Right cardiac atrium (tissue), 5 donors: ENCODE results near the gene PLET1. TPM values are rescaled to one million over a fixed set of nuclear protein-coding genes. Genes with fewer than 3 reads are reported as not detected.

ENCODE experiments used
- ATAC-seq, 2 donors: fragments of 200-7000 bp; cut with Tn5 transposase; one replicate each; pipeline versions ENCODE4 v1.8.0 to v1.9.1; 2020; ENCODE audit warnings: moderate library complexity in 2 of 2, mild to moderate bottlenecking in 1 of 2
- DNase-seq, 3 donors: peaks; one replicate each; pipeline ENCODE4 v3.0.0-alpha.2; 2020
- H3K27ac ChIP-seq: one replicate; pipeline ENCODE4 v1.5.1; 2013; ENCODE audit warnings: mild to moderate bottlenecking, low read length, control low read depth, moderate library complexity
- H3K27me3 ChIP-seq: one replicate; pipeline ENCODE4 v1.6.1; 2013; ENCODE audit not compliant: control insufficient read depth, insufficient read depth
- H3K4me1 ChIP-seq: one replicate; pipeline ENCODE4 v1.6.1; 2013; ENCODE audit warnings: low read length; ENCODE audit not compliant: control insufficient read depth, insufficient read depth
- H3K4me3 ChIP-seq: one replicate; pipeline ENCODE4 v1.5.1; 2013; ENCODE audit warnings: low read length, control low read depth
- H3K9me3 ChIP-seq: one replicate; pipeline ENCODE4 v1.6.1; 2013; ENCODE audit warnings: low read length; ENCODE audit not compliant: control insufficient read depth
- WGBS: extraction: QIAGEN DNeasy Blood & Tissue Kit; methylation state at CpG from one replicate; pipeline ENCODE4 v1.1.7; 2013; 5-methylcytosine and 5-hydroxymethylcytosine counted together
- intact Hi-C, 4 donors: fragments of 100-400 bp; cut with DNase I; formaldehyde crosslinking; loops; one replicate each; pipeline versions ENCODE4 v1.11.0 to v1.14.0; 2022 to 2023
- polyA plus RNA-seq: library from polyadenylated mRNA; stranded (reverse); fragments of 200-250 nt; gene quantifications from one replicate; pipeline ENCODE4 v1.2.3, GENCODE V29; 2013
- total RNA-seq, 4 donors: library from RNA; stranded (reverse); fragmentation: NEBNext Ultra II Directional; extraction: Animal tissue kit (Norgen Biotek cat#: 25700); gene quantifications; one replicate each; pipeline ENCODE4 v1.2.1, GENCODE V29; 2021
- donor health status: healthy with polysubstance abuse.
- donor health status: DM: no; HTN: yes; CAD: no.
- donor health status: DM: no; HTN: no; CAD: no.
- donor health status: DM: no; HTN: yes; CAD: no; lungs with severe emphysema.
- donor health status: DM: yes; HTN: yes; CAD: no.

PLET1 gene
- total and polyA plus RNA-seq, 5 donors: not detected

DNA sequence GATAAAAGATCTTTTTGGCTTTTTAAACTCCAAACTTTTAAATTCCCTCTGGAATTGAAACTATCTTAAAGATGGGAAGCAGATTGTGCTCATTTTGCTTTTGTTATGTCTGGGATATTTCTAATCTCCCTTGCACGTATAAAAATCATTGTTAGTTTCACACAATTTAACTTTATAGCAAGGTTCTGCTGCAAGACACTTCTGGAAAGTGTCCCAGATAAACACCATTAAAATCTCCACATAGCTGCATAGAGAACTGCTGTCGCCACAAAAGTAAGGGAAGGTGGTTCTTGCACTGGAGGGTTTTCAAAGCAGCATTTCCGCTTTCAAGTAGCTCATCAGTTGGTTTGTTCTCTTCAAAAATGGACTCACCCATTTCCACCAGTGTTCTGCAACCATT is 22.6 kb downstream of the PLET1 start:
- H3K4me3 ChIP-seq: no peak overlapping the region
- DNase-seq (no peak), ATAC-seq (no peak)
- WGBS: 85% methylated on average over 3 of the region's 3 CpGs
- intact Hi-C loops: loop anchor here in 1 of 4 donors (5.0 kb wide), 1 partner anchor 34 kb away; no protein-coding TSS in a partner anchor
- no peaks in the 10 kb centered on the region for H3K27me3 ChIP-seq
- H3K9me3 ChIP-seq: no peaks in the 10 kb centered on the region
- H3K4me1 ChIP-seq: no peaks in the 10 kb centered on the region
- H3K27ac ChIP-seq: no peak overlapping the region

DNA sequence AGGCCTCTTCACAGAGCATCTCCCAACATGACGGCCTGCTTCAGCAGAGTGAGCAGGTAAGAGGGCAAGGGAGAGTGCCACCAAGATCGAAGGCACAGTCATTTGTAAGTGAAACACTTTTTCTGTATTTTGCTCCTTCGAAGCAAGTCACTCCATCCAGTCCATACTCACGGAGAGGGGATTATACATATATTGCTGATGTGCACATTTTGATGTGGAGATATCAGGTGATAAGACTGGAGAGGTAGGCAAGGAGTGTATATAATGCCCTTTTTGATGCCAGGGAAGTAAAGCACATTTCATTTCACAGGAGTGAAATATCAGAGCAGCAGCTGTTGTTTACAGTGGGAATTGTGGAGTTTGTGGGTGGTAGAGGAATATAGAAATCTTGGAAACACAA is 23.2 kb downstream of the PLET1 start:
- Histone ChIP-seq H3K27ac (no peak overlapping the region), H3K27me3 (no peaks in the 10 kb centered on the region), H3K9me3 (no peaks in the 10 kb centered on the region), H3K4me1 (no peaks in the 10 kb centered on the region), H3K4me3 (no peak overlapping the region)
- WGBS: 97% methylated on average over 4 of the region's 4 CpGs
- intact Hi-C loops: loop anchor here in 1 of 4 donors (5.0 kb wide), 1 partner anchor 35 kb away; no protein-coding TSS in a partner anchor
- no peak for DNase-seq
- ATAC-seq: no peak

DNA sequence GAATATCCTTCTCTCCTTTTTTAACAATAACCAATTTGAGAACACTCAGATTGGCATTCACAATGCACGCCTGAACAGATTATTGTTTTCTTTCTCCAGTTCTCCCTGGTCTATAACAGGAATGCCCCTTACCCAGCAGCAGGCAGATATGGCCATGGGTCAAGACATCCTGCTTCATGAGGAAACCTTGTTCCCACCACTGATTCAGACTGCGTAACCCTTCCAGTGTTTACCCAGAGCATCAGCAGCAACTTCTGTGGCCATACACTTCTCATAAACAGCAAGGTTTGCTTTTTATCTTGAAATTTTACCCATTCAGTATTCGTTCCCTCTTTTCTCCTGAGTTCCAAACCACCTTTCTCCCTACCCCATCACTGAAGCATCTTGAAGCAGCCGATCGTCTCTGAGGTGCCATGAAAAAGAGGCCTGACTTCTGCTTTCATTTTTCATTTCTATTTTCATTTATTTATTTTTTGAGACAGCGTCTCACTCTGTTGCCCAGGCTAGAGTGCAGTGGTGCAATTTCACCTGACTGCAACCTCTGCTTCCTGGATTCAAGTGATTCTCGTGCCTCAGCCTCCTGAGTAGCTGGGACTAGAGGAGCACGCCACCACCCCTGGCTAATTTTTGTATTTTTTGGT is 24.8 kb downstream of the PLET1 start:
- H3K27ac ChIP-seq: no peak overlapping the region
- ATAC-seq (no peak), DNase-seq (no peak)
- no peaks in the 10 kb centered on the region for H3K9me3 ChIP-seq
- intact Hi-C loops: loop anchor here in 1 of 4 donors (5.0 kb wide), 1 partner anchor 36 kb away; no protein-coding TSS in a partner anchor
- WGBS: 95% methylated on average over 8 of the region's 8 CpGs
- H3K27me3 ChIP-seq: no peaks in the 10 kb centered on the region
- no peak overlapping the region for H3K4me3 ChIP-seq
- H3K4me1 ChIP-seq: no peaks in the 10 kb centered on the region

DNA sequence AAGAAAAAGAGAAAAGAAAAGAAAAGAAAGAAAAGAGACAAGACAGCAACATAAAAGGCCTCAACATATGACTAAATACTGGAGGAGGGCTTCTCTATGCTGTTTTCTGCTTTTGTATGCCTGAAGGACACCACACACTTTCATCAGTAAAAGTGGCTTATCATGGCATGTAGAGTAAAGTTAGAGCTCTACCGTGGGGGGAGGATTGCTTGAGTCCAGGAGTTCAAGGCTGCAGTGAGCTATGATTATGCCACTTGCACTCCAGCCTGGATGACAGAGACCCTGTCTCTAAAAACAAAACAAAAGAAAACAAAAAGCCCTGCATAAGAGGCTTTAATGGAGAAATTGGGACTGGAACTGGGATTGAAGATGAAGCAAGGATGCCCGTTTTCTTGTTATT is 28.7 kb downstream of the PLET1 start:
- no peaks in the 10 kb centered on the region for H3K9me3 ChIP-seq

DNA sequence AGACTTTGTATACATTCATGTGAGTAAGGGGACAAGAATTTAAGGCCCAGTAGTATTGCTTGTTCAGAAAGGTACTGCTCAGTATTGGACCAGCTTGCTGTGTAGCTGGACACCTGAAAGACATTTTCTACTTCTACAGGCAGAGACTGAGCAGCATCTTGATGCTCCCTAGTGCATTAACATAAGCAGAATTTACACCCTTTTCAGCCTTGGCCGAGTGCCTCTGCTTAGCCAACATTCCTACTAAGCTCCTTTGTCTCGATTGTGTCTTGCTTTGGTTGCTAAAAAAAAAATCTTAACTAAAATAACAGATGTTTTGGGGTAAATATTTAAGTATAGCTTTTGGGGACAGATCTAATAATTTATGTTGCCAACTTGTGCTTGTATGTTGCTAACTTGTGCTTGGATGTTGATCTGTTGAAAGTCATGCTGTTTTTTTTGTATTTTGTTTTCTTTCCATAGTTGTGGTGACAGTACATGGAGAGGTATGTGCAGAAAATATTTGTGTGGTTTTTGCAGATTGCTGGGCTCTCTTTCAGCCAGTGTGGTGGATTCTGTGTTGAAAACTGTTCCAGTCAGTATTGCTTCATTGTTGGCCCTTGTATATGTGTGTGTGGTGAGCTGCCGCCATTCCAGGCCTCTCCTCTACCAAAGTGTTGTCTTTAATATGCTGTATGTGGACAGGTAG is 30.8 kb downstream of the PLET1 start:
- no peaks in the 10 kb centered on the region for H3K9me3 ChIP-seq
- no peak overlapping the region for H3K27ac ChIP-seq
- ATAC-seq: no peak
- DNase-seq: no peak
- intact Hi-C loops: no loop called here
- H3K27me3 ChIP-seq: no peaks in the 10 kb centered on the region
- 78% methylated on average over 3 of the region's 3 CpGs for WGBS
- H3K4me1 ChIP-seq: peaks cover 3% of the 10 kb centered on the region
- H3K4me3 ChIP-seq: no peak overlapping the region

More for the DNA sequence above, 28.7 kb downstream of the PLET1 start:
- Histone ChIP-seq H3K27ac (no peak overlapping the region), H3K4me3 (no peak overlapping the region), H3K27me3 (no peaks in the 10 kb centered on the region), H3K4me1 (peaks cover 3% of the 10 kb centered on the region)
- DNase-seq (no peak), ATAC-seq (no peak)
- intact Hi-C loops: no loop called here
- WGBS: 76% methylated on average over 2 of the region's 2 CpGs

DNA sequence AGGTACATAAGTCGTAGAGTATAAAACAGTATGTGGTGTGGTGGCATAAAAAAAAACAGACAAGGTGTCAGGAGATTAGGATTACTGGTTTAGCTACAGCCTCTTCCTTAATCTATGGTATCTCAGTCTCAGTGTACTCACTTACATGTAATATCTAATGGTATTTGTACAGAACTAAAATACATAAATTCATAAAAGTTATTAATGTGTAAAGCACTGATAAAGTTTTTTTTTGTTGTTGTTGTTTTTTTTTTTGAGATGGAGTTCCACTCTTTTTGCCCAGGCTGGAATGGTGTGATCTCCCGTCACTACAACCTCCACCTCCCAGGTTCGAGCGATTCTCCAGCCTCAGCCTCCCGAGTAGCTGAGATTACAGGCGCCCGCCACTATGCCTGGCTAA is 31.5 kb downstream of the PLET1 start:
- peaks cover 3% of the 10 kb centered on the region for H3K4me1 ChIP-seq
- H3K27me3 ChIP-seq: no peaks in the 10 kb centered on the region
- no peak for ATAC-seq
- WGBS: 95% methylated on average over 7 of the region's 7 CpGs
- H3K9me3 ChIP-seq: no peaks in the 10 kb centered on the region
- no peak overlapping the region for H3K27ac ChIP-seq
- intact Hi-C loops: no loop called here
- H3K4me3 ChIP-seq: no peak overlapping the region
- DNase-seq: no peak

DNA sequence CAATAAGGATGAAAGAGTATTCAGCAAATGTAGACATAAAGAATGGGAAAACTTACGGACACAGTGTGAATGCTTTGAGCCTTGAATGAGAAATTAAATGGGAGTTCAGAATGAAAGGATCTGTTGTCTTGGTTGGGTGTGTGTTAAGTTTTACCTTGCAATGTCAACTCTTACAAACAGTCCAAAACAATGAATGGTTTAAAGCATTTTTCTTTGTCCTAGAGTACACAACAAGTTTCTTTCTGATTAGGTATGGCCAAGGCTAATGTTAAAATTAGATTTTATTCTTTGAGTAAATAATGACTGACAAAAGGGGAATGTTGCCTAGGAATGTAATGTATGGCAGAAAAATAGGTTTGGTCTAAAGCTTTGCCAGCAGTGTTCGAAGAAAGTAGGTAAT is 32.0 kb downstream of the PLET1 start:
- DNase-seq (no peak), ATAC-seq (no peak)
- intact Hi-C loops: no loop called here
- no peaks in the 10 kb centered on the region for H3K27me3 ChIP-seq
- no peak overlapping the region for H3K4me3 ChIP-seq
- no peak overlapping the region for H3K27ac ChIP-seq
- no peaks in the 10 kb centered on the region for H3K9me3 ChIP-seq
- H3K4me1 ChIP-seq: peaks cover 3% of the 10 kb centered on the region
- 97% methylated on average over 2 of the region's 2 CpGs for WGBS

DNA sequence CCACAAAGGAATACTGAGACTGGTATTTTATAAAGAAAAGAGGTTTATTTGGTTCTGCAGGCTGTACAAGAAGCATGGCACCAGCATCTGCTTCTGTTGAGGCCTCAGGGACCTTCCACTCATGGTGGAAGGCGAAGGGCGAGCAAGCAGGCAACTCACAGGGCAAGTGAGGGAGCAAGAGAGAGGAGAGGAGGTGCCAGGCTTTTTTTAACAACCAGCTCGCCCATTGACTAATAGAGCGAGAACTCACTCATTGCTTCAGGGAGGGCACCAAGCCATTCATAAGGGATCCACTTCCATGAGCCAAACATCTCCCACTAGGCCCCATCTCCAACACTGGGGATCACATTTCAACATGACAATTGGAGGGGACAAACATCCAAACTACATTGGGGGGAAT is 33.2 kb downstream of the PLET1 start:
- Histone ChIP-seq H3K27ac (no peak overlapping the region), H3K4me1 (peaks cover 3% of the 10 kb centered on the region), H3K9me3 (no peaks in the 10 kb centered on the region), H3K4me3 (no peak overlapping the region), H3K27me3 (no peaks in the 10 kb centered on the region)
- WGBS: 92% methylated on average over 4 of the region's 4 CpGs
- ATAC-seq: no peak
- intact Hi-C loops: no loop called here
- no peak for DNase-seq

DNA sequence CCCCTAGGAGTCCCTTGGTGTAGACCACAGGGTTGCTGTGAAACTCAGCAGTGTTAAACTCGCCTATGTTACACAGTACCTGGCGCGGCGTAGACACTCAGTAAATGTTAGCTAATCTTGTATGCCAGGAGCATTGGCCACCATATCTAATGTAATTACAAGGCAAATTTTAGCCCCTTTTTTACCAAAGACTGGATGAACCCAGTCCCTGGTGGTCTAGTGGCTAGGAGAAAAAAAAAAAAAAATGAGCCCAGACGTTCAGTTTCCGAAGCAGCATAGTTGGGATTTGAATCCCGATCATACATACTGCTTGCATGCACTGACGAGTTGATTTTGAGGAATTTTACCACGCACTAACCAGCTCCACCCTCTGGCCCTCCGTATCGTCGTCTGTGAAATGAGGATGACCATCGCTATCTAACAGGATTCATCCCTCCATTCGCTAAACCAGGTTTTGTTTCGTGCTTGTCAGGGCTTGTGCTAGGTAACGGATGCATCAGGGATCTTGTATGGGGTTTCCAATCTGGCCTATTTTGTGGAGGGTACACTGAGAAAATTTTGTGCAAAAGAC is 33.7 kb downstream of the PLET1 start:
- DNase-seq: no peak
- ATAC-seq: peak; percentile 9 to 53
- Histone ChIP-seq H3K4me3 (peak overlapping the region; percentile 39), H3K9me3 (no peaks in the 10 kb centered on the region), H3K27ac (peak overlapping the region; percentile 94), H3K27me3 (no peaks in the 10 kb centered on the region), H3K4me1 (peaks cover 3% of the 10 kb centered on the region)
- intact Hi-C loops: no loop called here
- WGBS: 4% methylated on average over 16 of the region's 16 CpGs

DNA sequence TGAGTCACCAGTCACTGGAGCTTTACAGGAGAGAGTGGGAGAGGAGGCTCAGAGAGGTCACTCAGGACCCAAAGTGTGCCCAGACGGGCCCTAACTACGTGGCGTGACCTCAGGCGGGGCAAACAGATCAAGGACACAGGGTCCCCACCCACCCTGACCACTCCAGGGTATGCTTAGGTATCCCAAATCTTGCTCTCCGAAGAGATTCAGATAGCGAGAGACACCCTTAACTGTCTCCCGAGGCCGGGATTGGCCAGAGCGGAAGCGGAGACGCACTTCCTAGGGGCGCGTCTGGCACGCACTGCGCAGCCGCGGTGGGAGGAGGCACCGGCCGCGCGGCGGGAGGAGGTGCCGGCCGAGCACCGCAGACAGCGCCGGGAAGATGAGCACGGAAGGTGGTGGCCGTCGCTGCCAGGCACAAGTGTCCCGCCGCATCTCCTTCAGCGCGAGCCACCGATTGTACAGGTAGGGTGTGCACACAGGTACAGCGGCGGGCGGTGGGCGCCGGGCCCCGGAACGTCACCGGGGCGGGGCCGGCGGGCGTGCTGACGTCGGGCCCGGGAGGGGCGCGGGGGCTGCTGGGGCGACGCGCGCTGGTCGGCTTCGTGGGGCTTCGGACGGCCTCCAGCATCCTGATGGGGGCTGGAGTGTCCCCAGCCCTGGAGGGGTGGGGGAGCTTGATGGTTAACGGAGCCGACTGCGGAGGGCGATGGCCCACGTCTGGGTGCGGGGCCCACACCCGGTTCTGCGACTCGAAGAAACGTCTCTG is 34.4 kb downstream of the PLET1 start, which contains the start of gene PTS:
TSS of gene PTS (plus strand) at position 367 of the 769 bp plus-strand sequence. CDS start at position 383, 16 bp downstream.
- Histone ChIP-seq H3K9me3 (no peaks in the 10 kb centered on the region), H3K4me3 (peak within 1 kb of the TSS; percentile 39), H3K4me1 (peaks cover 3% of the 10 kb centered on the region), H3K27ac (peak within 1 kb of the TSS; percentile 94), H3K27me3 (no peaks in the 10 kb centered on the region)
- ATAC-seq: peak; percentile 99
- peak; percentile 90 to 95 (median 95) for DNase-seq
- intact Hi-C loops: no loop called here
- WGBS: under 1% methylated on average over 70 of the region's 70 CpGs

DNA sequence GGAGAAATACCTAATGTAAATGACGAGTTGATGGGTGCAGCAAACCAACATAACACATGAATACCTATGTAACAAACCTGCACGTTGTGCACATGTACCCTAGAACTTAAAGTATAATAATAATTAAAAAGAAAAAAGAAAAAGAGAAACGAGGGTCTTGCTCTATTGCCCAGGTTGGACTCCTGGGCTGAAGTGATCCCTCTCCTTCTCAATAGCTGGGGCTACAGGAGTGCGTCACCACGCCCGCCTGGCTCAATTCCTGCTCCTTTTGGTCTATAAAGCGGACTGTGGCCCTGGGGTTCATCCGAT is 35.0 kb downstream of the PLET1 start:
- H3K27ac ChIP-seq: peak overlapping the region; percentile 94
- DNase-seq: peak in 1 of 3 donors; percentile 81
- intact Hi-C loops: no loop called here

More for the DNA sequence above, 35.0 kb downstream of the PLET1 start:
- Histone ChIP-seq H3K4me3 (peak overlapping the region; percentile 39), H3K9me3 (no peaks in the 10 kb centered on the region), H3K27me3 (no peaks in the 10 kb centered on the region), H3K4me1 (peaks cover 3% of the 10 kb centered on the region)
- no peak for ATAC-seq
- 39% methylated on average over 8 of the region's 8 CpGs for WGBS
